HG03196 (cell line): Measurements from ENCODE around the gene SYNE2.
A peak's percentile ranks its signal among the peaks of the same experiment; 100 is the strongest.
"Not testable (repeated sequence)": the region's sequence is repeated elsewhere in the genome, so short reads cannot be mapped to it uniquely, and the experiment has no call there.

Experiments used
- ATAC-seq: cut with Tn5 transposase; IDR thresholded peaks from one replicate; pipeline ENCODE4 v1.9.1; 2021; ENCODE audit not compliant: unreplicated experiment

SYNE2 gene

DNA sequence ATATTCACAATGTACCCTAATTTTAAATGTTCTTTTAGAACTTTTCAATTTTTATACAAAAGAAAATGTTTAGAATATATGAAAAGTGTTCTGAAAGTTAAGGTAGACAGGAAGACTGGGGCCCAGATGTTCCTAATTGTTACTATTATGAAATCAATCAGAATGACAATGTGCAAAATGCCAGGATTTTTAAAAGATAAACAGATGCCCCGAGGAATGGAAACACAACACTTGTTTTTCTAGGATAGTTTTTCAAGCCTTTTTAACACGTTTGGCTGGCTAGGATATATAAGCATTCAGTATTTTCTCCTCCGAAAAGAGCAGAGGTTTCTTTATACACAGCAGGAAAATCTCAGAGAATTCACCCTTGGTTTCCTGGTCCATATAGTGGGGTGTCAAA lies 334.5 kb downstream of the SYNE2 start:
- ATAC-seq: no peak

DNA sequence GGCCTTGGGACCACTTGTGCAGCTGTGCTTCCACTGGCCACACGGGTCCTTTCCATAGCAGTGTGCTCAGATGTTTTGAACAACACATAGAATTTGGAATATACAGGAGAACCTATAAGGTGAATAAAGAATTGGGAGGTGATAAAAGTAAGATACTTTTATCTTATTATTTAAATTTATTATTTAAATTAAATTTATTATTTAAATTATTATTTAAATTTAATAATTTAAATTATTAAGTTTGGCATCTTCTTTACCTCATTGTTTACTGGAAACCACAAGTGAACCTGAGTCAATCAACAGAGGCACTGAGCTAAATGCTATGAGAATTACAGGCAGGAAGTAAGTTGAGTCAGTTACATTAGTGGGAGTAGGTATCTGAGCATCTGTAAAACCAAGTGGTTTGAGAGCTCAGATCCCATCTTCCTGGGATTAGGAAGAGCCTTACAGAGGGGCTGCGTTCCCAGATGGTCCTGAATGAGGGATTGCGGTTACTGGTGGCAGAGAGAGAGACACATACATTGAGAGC lies 338.2 kb downstream of the SYNE2 start:
- no peak for ATAC-seq

GRCh38 chr14:64191756-64192155 lies 339.0 kb downstream of the SYNE2 start:
- ATAC-seq: no peak

GRCh38 chr14:64193821-64194220 lies 341.0 kb downstream of the SYNE2 start:
- no peak for ATAC-seq

- ATAC-seq: no peak
These were observed 341.6 kb downstream of the SYNE2 start for GRCh38 chr14:64194404-64194803.

DNA sequence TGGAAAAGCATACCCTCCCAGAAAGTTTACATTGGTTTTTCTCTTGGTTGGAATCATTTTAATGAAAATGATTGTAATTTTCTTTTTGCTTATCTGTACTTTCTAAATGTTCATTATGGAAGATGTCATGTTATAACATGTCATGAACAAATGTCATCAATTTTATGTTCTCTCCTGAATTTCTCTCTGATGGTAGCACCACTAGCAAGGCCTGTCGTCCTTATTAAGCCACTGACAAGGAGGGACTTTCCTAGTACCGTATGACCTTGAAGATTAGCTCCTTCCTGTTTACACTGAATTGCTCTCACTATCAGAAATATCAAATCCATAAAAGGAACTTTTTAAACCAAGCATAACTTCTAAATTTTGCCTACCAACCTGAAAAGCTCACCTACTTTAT lies 342.4 kb downstream of the SYNE2 start:
- ATAC-seq: peak; percentile 68

- no peak for ATAC-seq
These were observed 343.3 kb downstream of the SYNE2 start for GRCh38 chr14:64196056-64196455.

GRCh38 chr14:64196814-64197411 lies 344.1 kb downstream of the SYNE2 start:
- peak; percentile 42 for ATAC-seq

DNA sequence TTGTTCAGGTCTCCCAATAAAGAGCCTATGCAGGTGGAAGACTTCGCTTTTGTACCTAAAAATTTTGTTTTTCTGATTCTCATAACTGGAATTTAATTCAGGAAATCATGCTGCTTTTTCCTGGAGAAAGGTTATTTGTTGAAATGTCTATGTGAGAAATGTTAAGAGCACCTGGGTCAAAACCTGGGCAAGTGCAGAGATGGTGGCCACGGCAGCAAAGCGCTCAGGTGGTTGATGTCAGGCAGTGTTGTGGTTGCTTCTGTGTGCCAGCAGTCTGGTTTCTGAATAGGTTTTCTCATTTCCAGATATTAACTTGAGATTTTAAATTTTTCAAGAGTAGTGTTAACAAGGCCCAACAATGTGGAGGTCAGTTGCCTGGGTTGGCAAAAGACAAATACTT lies 345.2 kb downstream of the SYNE2 start:
- no peak for ATAC-seq

DNA sequence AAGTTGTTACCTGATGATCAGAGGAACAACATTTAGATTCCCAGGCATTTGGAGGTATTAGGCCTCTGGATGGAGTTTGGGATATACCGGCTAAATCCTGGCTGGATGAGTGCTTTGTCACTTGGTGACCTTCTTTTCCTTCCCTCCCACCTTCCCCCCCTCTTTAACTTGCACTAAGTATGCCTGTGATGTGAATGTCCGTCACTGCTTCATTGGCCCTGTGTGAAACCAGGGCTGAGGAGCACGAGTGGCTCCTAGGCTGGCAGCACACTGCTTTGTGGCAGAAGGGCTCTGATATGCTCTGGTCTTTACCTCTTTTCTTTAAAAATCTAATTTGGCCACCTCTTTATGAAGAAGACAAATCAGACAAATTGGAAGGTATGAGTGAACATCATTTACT lies 345.7 kb downstream of the SYNE2 start:
- ATAC-seq: no peak

GRCh38 chr14:64200170-64200569 lies 347.4 kb downstream of the SYNE2 start:
- ATAC-seq: no peak

DNA sequence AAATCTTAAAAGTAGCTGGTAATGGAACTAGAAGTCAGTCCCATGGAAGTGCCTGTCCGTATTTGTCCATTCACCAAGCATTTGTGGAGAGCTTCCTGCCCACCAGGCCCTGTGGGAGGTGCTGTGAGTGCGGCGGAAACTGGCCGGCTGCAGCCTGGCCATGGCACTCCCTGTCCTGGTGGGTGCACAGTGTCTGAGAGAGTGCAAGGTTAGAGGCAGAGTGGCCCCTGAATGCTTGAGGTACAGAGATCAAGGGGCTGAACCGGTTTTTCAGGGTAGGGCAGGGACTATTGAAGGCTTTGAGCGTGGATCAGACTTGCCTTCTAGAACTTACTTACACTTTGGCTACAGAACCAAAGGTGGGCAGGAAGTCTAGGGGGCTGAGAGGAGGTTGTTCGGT lies 348.5 kb downstream of the SYNE2 start:
- ATAC-seq: no peak

GRCh38 chr14:64201921-64202545 lies 349.2 kb downstream of the SYNE2 start:
- no peak for ATAC-seq

DNA sequence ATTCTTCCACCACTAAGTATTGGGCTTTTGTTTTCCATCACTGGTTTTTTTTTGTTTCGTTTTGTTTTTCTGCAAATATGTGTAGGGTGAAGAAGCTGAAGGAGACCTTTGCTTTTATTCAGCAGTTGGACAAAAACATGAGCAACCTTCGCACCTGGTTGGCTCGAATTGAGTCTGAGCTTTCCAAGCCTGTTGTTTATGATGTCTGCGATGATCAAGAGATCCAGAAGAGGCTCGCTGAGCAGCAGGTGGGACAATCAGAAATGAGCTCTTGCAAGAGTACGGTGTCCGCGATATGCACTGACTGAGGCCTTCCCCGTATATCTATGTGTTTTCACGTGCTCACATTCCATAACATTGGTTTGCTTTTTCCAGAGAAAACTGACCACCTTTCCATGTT lies 349.9 kb downstream of the SYNE2 start:
- ATAC-seq: no peak

DNA sequence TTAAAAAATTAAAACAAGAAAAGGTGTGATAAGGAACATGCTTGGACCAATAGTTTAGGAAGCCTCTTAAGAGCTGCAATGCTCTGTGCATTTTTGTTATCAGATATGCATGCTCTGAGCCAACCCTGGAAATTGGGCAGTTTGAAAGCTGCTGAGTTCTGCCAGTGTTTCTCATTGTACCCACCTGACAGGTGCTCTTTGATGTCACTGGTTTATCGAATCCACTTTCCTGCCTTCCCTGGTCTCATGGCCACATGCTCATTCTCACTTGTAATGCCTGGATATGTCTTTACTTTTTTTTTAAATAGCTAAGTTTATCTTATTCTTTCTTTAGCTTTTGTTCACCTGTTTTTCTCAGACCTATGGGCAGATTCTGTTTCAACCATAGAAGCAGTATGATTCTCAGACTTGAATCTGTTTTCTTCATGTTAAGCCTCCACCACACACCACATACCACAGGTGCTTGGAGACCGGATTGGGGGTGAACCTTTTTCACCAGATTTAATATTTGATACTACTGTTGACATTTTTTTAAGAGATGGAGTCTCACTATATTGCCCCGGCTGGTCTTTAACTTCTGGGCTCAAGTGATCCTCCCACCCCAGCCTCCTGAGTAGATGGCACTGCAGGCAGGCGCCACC lies 350.7 kb downstream of the SYNE2 start:
- ATAC-seq: no peak

- ATAC-seq: no peak
These were observed 355.5 kb downstream of the SYNE2 start for GRCh38 chr14:64208261-64208660.

- no peak for ATAC-seq
These were observed 356.2 kb downstream of the SYNE2 start for GRCh38 chr14:64208981-64209380.

DNA sequence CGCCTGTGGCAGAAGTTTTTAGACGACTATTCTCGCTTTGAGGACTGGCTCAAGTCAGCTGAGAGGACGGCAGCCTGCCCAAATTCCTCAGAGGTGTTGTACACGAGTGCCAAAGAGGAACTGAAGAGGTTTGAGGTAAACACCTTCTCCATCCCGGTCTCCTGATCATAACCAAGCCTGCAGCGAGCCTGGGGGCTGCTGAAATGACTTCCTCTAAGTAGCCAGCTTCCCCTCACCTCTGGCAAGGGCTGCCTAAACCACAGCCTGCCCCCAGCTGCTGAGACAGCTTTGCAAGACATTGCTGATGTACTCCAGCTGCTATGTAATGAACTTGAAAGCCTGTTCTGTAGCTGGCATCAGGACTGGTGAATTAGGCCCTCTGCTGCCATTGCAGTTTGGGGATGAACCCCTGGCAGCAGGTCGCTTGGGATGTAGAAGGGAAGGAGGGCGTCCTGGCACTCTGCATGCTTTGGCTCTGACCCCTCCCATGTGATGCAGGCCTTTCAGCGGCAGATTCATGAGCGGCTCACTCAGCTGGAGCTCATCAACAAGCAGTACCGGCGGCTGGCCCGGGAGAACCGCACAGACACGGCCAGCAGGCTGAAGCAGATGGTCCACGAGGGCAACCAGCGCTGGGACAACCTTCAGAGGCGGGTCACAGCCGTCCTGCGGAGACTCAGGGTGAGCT lies 356.8 kb downstream of the SYNE2 start:
- no peak for ATAC-seq

- no peak for ATAC-seq
These were observed 357.4 kb downstream of the SYNE2 start for GRCh38 chr14:64210216-64210615.

GRCh38 chr14:64210912-64211311 lies 358.1 kb downstream of the SYNE2 start:
- ATAC-seq: not testable (repeated sequence)

GRCh38 chr14:64212666-64213065 lies 359.9 kb downstream of the SYNE2 start:
- no peak for ATAC-seq

- no peak for ATAC-seq
These were observed 360.3 kb downstream of the SYNE2 start for GRCh38 chr14:64213086-64213485.
